Prostate gland (tissue), 2 donors: ENCODE data around the gene ELOVL1. TPM values are rescaled to one million over a fixed set of nuclear protein-coding genes. Genes with fewer than 3 reads are reported as not detected.

Source experiments
- DNase-seq: peaks from one replicate; pipeline ENCODE4 v3.0.0-alpha.2; 2019; ENCODE audit warnings: low spot score
- H3K27ac ChIP-seq, 2 donors: fragments of 200-600 bp; sonication (generic); 2 replicates each; pipeline ENCODE4 v1.5.1; 2017 to 2019
- H3K27me3 ChIP-seq: fragments of 200-600 bp; sonication (generic); replicated peaks from 2 replicates; pipeline ENCODE4 v1.5.1; 2019; ENCODE audit not compliant: insufficient read depth
- H3K36me3 ChIP-seq, 2 donors: fragments of 200-600 bp; sonication (generic); 1 replicate in 1 of 2; 2 replicates in 1 of 2; pipeline versions ENCODE4 v1.5.1 to v1.8.1; 2017 to 2019
- H3K4me1 ChIP-seq: fragments of 200-600 bp; sonication (generic); replicated peaks from 2 replicates; pipeline ENCODE4 v1.5.1; 2019
- H3K4me3 ChIP-seq, 2 donors: fragments of 200-600 bp; sonication (generic); 2 replicates each; pipeline ENCODE4 v1.5.1; 2017 to 2019
- H3K9me3 ChIP-seq: fragments of 200-600 bp; sonication (generic); 2 replicates; pipeline ENCODE4 v1.5.1; 2017
- POLR2A ChIP-seq: fragments of 450-650 bp; IDR thresholded peaks from one replicate; pipeline ENCODE4 v1.6.1; 2016; ENCODE audit warnings: antibody characterized with exemption, mild to moderate bottlenecking
- POLR2AphosphoS5 ChIP-seq: sonication (generic); formaldehyde crosslinking; IDR thresholded peaks from one replicate; pipeline ENCODE4 v1.6.1; 2017; ENCODE audit warnings: antibody characterized with exemption
- WGBS: methylation state at CpG from one replicate; pipeline ENCODE4 v1.1.5; 2018; 5-methylcytosine and 5-hydroxymethylcytosine counted together
- intact Hi-C: fragments of 100-400 bp; cut with DNase I; formaldehyde crosslinking; loops from one replicate; pipeline ENCODE4 v1.14.2; 2022
- total RNA-seq, 2 donors: library from RNA; depleted of rRNA; stranded (reverse); fragments of >200 nt; gene quantifications; one replicate each; pipeline ENCODE4 v1.1.0, GENCODE V29; 2016
- TF ChIP-seq, protein P1 (sequence below), 4 experiments: fragments of 200-600 bp in 2 of 4; fragments of 450-650 bp in 2 of 4; sonication (generic) in 2 of 4; IDR thresholded peaks; 1 replicate in 3 of 4; 2 replicates in 1 of 4; pipeline ENCODE4 v1.5.1; 2016 to 2019; ENCODE audit warnings: antibody characterized with exemption in 4 of 4, mild to moderate bottlenecking in 2 of 4, moderate library complexity in 2 of 4

ELOVL1 gene
- total RNA-seq, 2 donors from 2014 or later = 48.6 to 62.0 TPM

DNA sequence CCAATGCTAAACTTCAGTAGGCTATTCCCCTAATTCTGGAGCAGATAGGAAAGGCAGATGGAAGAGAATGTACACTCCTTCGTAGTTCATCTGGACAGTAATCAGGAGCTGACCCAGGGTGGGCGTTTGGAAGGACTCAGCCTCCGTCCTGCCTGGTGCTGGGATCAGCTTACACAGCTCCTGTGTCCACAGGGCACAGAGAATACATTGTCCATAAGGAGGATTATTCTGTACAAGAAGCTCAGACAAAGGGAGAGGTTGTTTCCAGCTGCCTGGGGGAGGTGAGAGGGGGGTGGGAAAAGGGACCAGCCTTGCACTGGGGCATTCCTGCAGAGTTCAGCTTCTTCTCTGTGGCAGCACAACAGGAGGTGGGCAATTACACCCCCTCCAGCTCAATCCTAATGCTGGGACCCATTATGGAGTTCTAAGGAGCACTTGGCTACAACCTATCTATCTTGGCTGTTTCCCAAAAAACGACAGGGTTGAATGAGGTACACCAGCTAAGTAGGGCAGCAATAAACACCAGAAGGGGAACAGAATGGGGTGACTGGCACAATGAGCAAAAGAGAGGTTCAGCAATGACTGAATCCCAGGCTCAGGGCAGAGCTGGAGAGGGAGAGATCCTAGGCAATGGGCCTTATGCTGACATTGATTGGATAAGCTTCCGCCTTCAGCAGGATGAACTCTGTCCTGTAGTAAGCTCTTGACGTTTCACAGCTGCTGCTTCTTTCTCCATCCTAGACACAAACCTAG, 14.4 kb upstream of the ELOVL1 start:
- Histone ChIP-seq H3K36me3 (peaks cover 13 to 19% of the 10 kb centered on the region in 2 donors), H3K27ac (no peak overlapping the region), H3K9me3 (no peaks in the 10 kb centered on the region), H3K4me1 (peaks cover 2% of the 10 kb centered on the region), H3K4me3 (no peak overlapping the region), H3K27me3 (no peaks in the 10 kb centered on the region)
- intact Hi-C loops = no loop called here
- TF ChIP-seq POLR2AphosphoS5 (no peak), POLR2A (no peak)
- TF ChIP-seq, protein P1, sequence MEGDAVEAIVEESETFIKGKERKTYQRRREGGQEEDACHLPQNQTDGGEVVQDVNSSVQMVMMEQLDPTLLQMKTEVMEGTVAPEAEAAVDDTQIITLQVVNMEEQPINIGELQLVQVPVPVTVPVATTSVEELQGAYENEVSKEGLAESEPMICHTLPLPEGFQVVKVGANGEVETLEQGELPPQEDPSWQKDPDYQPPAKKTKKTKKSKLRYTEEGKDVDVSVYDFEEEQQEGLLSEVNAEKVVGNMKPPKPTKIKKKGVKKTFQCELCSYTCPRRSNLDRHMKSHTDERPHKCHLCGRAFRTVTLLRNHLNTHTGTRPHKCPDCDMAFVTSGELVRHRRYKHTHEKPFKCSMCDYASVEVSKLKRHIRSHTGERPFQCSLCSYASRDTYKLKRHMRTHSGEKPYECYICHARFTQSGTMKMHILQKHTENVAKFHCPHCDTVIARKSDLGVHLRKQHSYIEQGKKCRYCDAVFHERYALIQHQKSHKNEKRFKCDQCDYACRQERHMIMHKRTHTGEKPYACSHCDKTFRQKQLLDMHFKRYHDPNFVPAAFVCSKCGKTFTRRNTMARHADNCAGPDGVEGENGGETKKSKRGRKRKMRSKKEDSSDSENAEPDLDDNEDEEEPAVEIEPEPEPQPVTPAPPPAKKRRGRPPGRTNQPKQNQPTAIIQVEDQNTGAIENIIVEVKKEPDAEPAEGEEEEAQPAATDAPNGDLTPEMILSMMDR (IDR thresholded peaks at IDR 0.05) = no peak
- WGBS = 34% methylated on average over 6 of the region's 6 CpGs
- DNase-seq = no peak

DNA sequence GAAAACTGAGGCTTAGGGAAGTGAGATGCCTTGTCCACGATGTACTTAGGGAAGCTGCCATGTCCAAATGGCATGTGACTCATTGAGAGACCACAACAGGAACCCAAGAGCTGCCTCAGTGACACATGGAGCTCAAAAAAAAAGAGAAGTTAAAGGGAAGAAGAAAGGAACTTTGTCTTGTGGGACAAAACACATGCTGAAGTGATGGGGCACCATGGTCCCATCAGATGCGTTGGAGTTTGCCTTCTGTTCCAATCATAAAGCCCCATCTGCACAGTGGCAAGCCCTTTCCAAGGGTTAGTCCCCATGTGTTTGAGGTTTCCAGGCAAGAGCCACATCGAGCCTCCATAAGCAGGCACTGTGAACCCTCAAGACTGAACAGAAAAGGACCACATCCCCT, 13.8 kb upstream of the ELOVL1 start:
- no peak for DNase-seq
- Histone ChIP-seq H3K36me3 (peaks cover 13 to 19% of the 10 kb centered on the region in 2 donors), H3K9me3 (no peaks in the 10 kb centered on the region), H3K4me1 (peaks cover 2% of the 10 kb centered on the region), H3K27ac (no peak overlapping the region), H3K4me3 (no peak overlapping the region), H3K27me3 (no peaks in the 10 kb centered on the region)
- 82% methylated on average over 3 of the region's 3 CpGs for WGBS
- TF ChIP-seq POLR2A (no peak), POLR2AphosphoS5 (no peak)
- TF ChIP-seq, protein P1 (IDR thresholded peaks at IDR 0.05) = no peak
- intact Hi-C loops = no loop called here

DNA sequence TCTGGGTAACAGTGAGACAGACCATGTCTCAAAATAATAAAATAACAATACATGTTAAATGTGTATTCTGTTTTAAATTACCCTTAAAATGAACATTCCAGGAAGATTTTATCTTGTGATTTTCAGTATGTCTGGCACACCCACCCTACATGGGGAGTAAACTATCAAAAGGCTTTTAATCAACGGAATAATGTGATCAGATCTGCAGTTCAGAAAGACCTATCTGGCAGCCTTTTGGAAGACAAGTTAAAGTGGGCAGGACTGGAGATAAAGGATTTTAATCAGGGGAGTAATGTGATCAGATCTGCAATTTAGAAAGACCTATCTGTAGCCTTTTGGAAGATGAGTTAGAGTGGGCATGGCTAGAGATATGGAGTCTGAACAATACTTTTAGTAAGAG, 11.7 kb upstream of the ELOVL1 start:
- no peaks in the 10 kb centered on the region for H3K27me3 ChIP-seq
- TF ChIP-seq POLR2A (no peak), POLR2AphosphoS5 (no peak)
- TF ChIP-seq, protein P1 (IDR thresholded peaks at IDR 0.05) = no peak
- H3K4me3 ChIP-seq = no peak overlapping the region
- H3K9me3 ChIP-seq = no peaks in the 10 kb centered on the region
- peaks cover 2% of the 10 kb centered on the region for H3K4me1 ChIP-seq
- 89% methylated on average over 1 of the region's 1 CpG for whole genome bisulfite sequencing
- intact Hi-C loops = no loop called here
- no peak overlapping the region for H3K27ac ChIP-seq
- peaks cover 0 to 4% of the 10 kb centered on the region in 2 donors for H3K36me3 ChIP-seq
- no peak for DNase-seq

DNA sequence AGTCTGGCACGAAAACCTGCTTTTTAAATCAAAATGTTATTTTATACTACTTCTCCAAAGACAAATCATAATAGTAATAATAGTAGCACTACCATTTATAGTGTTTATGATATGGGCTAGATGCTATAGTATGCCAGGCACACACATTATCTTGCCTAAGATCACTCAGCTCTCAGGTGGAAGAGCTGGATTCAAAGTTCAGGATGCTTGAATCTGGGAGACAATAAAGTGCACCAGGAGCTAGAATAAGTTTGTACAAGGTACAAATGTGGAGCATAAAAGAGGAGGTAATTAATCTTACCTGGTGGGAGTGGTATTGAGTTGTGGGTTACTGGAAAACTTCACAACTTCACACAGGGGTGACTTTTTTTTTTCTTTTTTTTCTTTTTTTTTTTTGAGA, 10.0 kb upstream of the ELOVL1 start:
- Histone ChIP-seq H3K36me3 (no peaks in the 10 kb centered on the region), H3K27me3 (no peaks in the 10 kb centered on the region), H3K27ac (no peak overlapping the region), H3K9me3 (no peaks in the 10 kb centered on the region), H3K4me3 (no peak overlapping the region), H3K4me1 (no peaks in the 10 kb centered on the region)
- DNase-seq = no peak
- WGBS = 100% methylated on average over 1 of the region's 1 CpG
- intact Hi-C loops = no loop called here
- TF ChIP-seq, protein P1 (IDR thresholded peaks at IDR 0.05) = no peak
- no peak for TF ChIP-seq POLR2A

DNA sequence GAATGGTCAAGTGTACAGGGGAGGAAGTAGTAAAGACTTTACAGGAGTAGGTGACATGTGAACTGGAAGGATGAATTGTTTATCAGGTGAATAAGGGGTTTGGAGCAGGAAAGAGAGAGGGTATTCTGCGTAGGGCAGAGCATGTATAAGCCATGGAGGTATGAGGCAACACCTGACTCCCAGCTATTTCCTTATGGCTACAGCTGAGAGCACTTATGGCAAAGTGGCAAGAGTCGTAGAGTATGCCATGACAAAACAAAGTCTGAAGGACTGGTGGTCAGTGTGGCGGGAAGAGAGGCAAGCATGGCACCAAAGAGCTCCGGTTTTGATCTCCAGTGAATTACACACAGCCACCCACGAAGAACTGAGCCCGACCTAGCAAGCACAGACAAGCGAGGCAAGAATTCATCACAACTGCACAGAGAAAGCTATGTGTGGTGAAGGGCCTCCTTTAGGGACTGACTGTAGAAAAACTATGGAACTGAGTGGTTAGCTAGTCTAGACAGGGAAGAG, 9.0 kb upstream of the ELOVL1 start:
- H3K4me3 ChIP-seq = no peak overlapping the region
- H3K36me3 ChIP-seq = no peaks in the 10 kb centered on the region
- TF ChIP-seq, protein P1 (IDR thresholded peaks at IDR 0.05) = no peak
- TF ChIP-seq POLR2AphosphoS5 (no peak), POLR2A (no peak)
- no peak overlapping the region for H3K27ac ChIP-seq
- no peaks in the 10 kb centered on the region for H3K27me3 ChIP-seq
- WGBS = 71% methylated on average over 7 of the region's 7 CpGs
- DNase-seq = no peak
- H3K4me1 ChIP-seq = no peaks in the 10 kb centered on the region
- no peaks in the 10 kb centered on the region for H3K9me3 ChIP-seq
- intact Hi-C loops = no loop called here
